KMS-11 (cell line): ENCODE results near the gene DAAM1.
A peak's percentile ranks its signal among the peaks of the same experiment; 100 is the strongest.

ENCODE experiments used
- H2AFZ ChIP-seq: fragments of 200-600 bp; sonication (generic); 2 replicates; pipeline ENCODE4 v1.6.1; 2016; ENCODE audit warnings: antibody characterized with exemption, mixed run types, low read depth
- H3K27ac ChIP-seq: fragments of 200-600 bp; sonication (generic); 2 replicates; pipeline ENCODE4 v1.6.1; 2016; ENCODE audit warnings: mild to moderate bottlenecking, mixed run types
- H3K27me3 ChIP-seq: fragments of 200-600 bp; sonication (generic); 2 replicates; pipeline ENCODE4 v1.6.1; 2017; ENCODE audit warnings: mild to moderate bottlenecking, low read depth, mixed run types, moderate library complexity; ENCODE audit not compliant: insufficient read depth
- H3K36me3 ChIP-seq: fragments of 200-600 bp; sonication (generic); 2 replicates; pipeline ENCODE4 v1.6.1; 2017; ENCODE audit warnings: mild to moderate bottlenecking, mixed run types; ENCODE audit not compliant: insufficient read depth
- H3K4me1 ChIP-seq: fragments of 200-600 bp; sonication (generic); 2 replicates; pipeline ENCODE4 v1.6.1; 2016; ENCODE audit warnings: mild to moderate bottlenecking, low read depth, mixed run types; ENCODE audit not compliant: poor library complexity, severe bottlenecking
- H3K4me2 ChIP-seq: fragments of 200-600 bp; sonication (generic); 2 replicates; pipeline ENCODE4 v1.7.0; 2016; ENCODE audit warnings: mild to moderate bottlenecking, mixed run types
- H3K4me3 ChIP-seq: fragments of 200-600 bp; sonication (generic); IDR thresholded peaks from 2 replicates; pipeline ENCODE4 v1.6.1; 2017; ENCODE audit warnings: low read depth, low read length, mixed read lengths; ENCODE audit not compliant: insufficient read depth
- H3K79me2 ChIP-seq: fragments of 200-600 bp; sonication (generic); 2 replicates; pipeline ENCODE4 v1.6.1; 2016; ENCODE audit warnings: low read depth, mixed run types; ENCODE audit not compliant: insufficient read depth
- H3K9ac ChIP-seq: fragments of 200-600 bp; sonication (generic); 2 replicates; pipeline ENCODE4 v1.6.1; 2016; ENCODE audit warnings: mild to moderate bottlenecking, mixed run types
- H4K20me1 ChIP-seq: fragments of 200-600 bp; sonication (generic); 2 replicates; pipeline ENCODE4 v1.6.1; 2016; ENCODE audit warnings: mild to moderate bottlenecking, mixed run types; ENCODE audit not compliant: insufficient read depth
- TF ChIP-seq, protein P1 (sequence below): fragments of 200-600 bp; sonication (generic); conservative IDR thresholded peaks from 2 replicates; pipeline ENCODE4 v1.6.1; 2017; ENCODE audit warnings: low read depth, mild to moderate bottlenecking, antibody characterized with exemption, low read length, moderate library complexity, mixed read lengths

The DAAM1 gene

DNA sequence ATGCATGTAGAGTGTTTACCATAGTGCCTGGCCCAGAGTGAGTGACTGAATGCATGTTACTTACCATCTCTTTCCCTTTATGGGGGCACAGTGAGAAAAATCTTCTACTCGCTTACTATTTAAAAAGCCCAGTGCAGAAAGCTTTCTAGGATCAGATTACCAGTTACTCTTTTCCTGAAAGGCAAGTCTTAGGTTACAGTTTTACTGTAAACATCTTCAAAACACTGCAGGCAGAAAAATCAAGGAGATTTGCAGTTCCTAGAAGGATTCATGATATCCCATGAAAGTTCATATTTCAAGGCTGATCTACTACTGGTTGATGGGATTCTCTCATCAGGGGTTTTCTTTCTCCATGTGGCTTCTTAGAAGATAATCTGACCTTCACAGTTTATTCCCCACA, 29.3 kb upstream of the DAAM1 start:
- TF ChIP-seq, protein P1, sequence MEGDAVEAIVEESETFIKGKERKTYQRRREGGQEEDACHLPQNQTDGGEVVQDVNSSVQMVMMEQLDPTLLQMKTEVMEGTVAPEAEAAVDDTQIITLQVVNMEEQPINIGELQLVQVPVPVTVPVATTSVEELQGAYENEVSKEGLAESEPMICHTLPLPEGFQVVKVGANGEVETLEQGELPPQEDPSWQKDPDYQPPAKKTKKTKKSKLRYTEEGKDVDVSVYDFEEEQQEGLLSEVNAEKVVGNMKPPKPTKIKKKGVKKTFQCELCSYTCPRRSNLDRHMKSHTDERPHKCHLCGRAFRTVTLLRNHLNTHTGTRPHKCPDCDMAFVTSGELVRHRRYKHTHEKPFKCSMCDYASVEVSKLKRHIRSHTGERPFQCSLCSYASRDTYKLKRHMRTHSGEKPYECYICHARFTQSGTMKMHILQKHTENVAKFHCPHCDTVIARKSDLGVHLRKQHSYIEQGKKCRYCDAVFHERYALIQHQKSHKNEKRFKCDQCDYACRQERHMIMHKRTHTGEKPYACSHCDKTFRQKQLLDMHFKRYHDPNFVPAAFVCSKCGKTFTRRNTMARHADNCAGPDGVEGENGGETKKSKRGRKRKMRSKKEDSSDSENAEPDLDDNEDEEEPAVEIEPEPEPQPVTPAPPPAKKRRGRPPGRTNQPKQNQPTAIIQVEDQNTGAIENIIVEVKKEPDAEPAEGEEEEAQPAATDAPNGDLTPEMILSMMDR: no peak
- H3K4me3 ChIP-seq: no peak overlapping the region
- H3K79me2 ChIP-seq: no peaks in the 10 kb centered on the region

DNA sequence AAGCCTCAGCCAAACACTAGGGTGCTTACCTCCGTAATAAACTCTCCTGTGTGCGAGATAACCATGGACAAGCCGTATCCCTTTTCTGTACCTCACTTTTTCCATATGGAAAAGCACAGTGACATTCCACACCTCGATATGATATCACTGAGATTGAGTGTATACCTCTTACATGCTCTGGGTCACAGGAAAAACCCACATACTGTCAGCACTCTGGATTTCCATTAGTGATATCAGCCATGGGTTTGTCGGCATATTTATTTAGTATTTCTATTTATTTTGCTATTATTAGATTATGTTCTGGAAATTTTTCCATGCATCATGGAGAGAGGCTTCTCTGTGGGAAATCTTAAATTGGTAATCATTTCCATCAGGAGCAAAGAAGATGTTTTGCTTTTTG, 28.0 kb upstream of the DAAM1 start:
- Histone ChIP-seq H2AFZ (no peak overlapping the region), H3K4me3 (no peak overlapping the region)

More for the DNA sequence above, 29.3 kb upstream of the DAAM1 start:
- H2AFZ ChIP-seq: no peak overlapping the region
- no peak overlapping the region for H3K9ac ChIP-seq
- H3K36me3 ChIP-seq: no peaks in the 10 kb centered on the region
- peaks cover 10% of the 10 kb centered on the region for H3K4me1 ChIP-seq
- H3K4me2 ChIP-seq: no peak overlapping the region
- H4K20me1 ChIP-seq: no peaks in the 10 kb centered on the region
- H3K27me3 ChIP-seq: no peaks in the 10 kb centered on the region
- no peak overlapping the region for H3K27ac ChIP-seq

DNA sequence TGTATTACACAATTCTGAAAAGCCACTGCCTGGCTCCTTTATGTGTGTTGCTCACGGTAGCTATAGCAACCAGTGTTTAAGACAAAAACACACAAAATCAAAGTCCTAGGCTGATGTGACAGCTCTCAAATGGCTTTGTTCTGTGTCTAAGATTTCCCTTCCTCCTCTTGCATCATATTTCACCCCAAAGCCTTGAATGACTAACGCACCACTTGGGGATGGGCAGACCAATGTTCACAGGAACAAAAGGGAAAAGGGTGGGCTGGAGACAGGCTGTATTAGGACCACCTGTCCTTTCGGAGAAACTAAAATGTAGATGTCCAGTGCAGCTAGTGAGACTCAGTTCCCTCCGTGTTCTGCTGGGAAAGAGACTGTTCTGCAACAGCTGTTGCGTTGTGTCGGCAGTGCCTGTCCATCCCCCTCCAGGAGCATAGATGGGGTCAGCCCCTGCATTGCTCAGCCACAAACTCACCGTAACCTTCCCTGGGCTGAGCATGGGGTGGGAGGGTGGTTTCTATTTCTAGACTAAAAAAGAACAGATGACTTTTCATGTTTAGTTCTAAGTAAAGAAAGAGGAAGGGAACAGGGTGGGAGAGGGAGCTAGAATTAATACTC, 26.8 kb upstream of the DAAM1 start:
- peak overlapping the region; percentile 22; the same call in 1 of the 2 replicates for H2AFZ ChIP-seq
- no peaks in the 10 kb centered on the region for H3K27me3 ChIP-seq
- no peak overlapping the region for H3K4me3 ChIP-seq
- H4K20me1 ChIP-seq: no peaks in the 10 kb centered on the region
- TF ChIP-seq, protein P1: no peak
- peak overlapping the region; percentile 51; the same call in 1 of the 2 replicates for H3K4me2 ChIP-seq
- no peak overlapping the region; the same call in 1 of the 2 replicates for H3K27ac ChIP-seq
- no peaks in the 10 kb centered on the region for H3K36me3 ChIP-seq
- peak overlapping the region; percentile 15; the same call in 1 of the 2 replicates for H3K9ac ChIP-seq
- no peaks in the 10 kb centered on the region for H3K79me2 ChIP-seq
- peaks cover 10% of the 10 kb centered on the region for H3K4me1 ChIP-seq

More for the DNA sequence above, 28.0 kb upstream of the DAAM1 start:
- H3K4me2 ChIP-seq: no peak overlapping the region
- H3K27ac ChIP-seq: no peak overlapping the region
- H3K27me3 ChIP-seq: no peaks in the 10 kb centered on the region
- TF ChIP-seq, protein P1: no peak
- H4K20me1 ChIP-seq: no peaks in the 10 kb centered on the region
- H3K4me1 ChIP-seq: peaks cover 10% of the 10 kb centered on the region
- H3K79me2 ChIP-seq: no peaks in the 10 kb centered on the region
- no peaks in the 10 kb centered on the region for H3K36me3 ChIP-seq
- no peak overlapping the region for H3K9ac ChIP-seq

DNA sequence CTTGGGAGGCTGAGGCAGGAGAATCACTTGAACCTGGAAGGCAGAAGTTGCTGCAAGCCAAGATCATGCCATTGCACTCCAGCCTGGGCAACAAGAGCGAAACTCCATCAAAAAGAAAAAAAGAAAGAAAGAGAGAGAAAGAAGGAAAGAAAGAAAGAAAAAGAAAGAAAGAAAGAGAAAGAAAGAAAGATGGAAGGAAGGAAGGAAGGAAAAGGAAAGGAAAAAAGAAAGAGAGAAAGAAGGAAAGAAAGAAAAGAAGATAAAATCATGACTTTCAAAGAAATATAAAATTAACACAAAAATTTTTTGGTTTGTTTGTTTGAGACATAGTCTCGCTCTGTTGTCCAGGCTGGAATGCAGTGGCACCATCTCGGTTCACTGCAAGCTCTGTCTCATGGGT, 22.2 kb upstream of the DAAM1 start:
- H2AFZ ChIP-seq: no peak overlapping the region
- no peaks in the 10 kb centered on the region for H4K20me1 ChIP-seq
- no peaks in the 10 kb centered on the region for H3K36me3 ChIP-seq
- H3K9ac ChIP-seq: no peak overlapping the region
- H3K4me3 ChIP-seq: no peak overlapping the region
- H3K4me1 ChIP-seq: peaks cover 5% of the 10 kb centered on the region
- no peak overlapping the region for H3K27ac ChIP-seq
- TF ChIP-seq, protein P1: no peak
- H3K27me3 ChIP-seq: no peaks in the 10 kb centered on the region
- H3K79me2 ChIP-seq: no peaks in the 10 kb centered on the region
- H3K4me2 ChIP-seq: no peak overlapping the region
